ENCODE data around the gene TCN1. TPM values are rescaled to one million over a fixed set of nuclear protein-coding genes. Genes with fewer than 3 reads are reported as not detected.

TCN1 gene, protein sequence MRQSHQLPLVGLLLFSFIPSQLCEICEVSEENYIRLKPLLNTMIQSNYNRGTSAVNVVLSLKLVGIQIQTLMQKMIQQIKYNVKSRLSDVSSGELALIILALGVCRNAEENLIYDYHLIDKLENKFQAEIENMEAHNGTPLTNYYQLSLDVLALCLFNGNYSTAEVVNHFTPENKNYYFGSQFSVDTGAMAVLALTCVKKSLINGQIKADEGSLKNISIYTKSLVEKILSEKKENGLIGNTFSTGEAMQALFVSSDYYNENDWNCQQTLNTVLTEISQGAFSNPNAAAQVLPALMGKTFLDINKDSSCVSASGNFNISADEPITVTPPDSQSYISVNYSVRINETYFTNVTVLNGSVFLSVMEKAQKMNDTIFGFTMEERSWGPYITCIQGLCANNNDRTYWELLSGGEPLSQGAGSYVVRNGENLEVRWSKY
- not detected in 2 replicates for total RNA-seq

DNA sequence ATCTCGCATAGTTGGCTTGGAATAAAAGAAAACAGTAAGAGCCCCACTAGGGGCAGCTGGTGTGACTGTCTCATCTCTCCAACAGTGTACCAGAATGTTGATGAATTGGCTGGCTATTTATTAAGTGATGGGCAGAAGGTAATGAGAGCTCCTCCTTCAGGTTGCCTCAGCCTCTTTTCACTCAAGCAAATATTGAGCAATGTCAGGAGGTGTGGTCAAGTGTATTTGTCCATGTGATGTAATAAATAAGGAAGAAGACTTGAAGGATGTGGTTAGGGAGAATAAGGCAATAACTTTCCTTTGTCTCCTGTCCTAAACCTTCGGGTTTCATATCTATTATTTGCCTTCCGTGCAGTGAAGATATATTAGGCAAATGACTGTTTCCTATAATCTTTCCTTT is at the start of gene TCN1:
Gene TCN1 (minus strand): TSS at position 91 of the 400 bp plus-strand sequence. CDS start 17 bp downstream, at position 74.

DNA sequence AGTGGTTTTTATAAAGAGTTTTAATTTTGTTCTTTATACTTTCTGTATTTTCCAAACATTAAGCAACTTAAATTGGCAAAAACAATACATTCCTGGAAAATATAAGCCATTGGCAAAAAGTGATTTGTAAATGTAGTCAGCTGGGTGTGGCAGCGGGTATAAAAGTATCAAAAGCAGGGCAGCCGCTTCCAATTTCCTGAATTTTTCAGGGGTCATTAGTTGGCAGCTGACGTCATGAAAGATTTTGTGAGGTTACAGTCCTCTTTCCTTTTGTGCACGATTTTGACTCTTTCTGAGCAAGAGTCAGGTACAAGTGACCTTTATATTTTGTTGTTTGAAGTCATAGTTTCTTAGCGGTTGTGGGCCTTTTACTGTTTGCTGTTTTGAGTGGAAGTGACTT is 12.3 kb upstream of the TCN1 start, which contains the start of gene OOSP3:
Gene OOSP3 (plus strand): TSS at position 208 of the 400 bp plus-strand sequence. CDS start 27 bp downstream, at position 235.

GRCh38 chr11:59845399-59845798 is 20.9 kb downstream of the TCN1 start, which contains the start of gene CBLIF:
TSS of gene CBLIF (minus strand) at chr11:59845499. CDS start at chr11:59845453, 46 bp downstream.

DNA sequence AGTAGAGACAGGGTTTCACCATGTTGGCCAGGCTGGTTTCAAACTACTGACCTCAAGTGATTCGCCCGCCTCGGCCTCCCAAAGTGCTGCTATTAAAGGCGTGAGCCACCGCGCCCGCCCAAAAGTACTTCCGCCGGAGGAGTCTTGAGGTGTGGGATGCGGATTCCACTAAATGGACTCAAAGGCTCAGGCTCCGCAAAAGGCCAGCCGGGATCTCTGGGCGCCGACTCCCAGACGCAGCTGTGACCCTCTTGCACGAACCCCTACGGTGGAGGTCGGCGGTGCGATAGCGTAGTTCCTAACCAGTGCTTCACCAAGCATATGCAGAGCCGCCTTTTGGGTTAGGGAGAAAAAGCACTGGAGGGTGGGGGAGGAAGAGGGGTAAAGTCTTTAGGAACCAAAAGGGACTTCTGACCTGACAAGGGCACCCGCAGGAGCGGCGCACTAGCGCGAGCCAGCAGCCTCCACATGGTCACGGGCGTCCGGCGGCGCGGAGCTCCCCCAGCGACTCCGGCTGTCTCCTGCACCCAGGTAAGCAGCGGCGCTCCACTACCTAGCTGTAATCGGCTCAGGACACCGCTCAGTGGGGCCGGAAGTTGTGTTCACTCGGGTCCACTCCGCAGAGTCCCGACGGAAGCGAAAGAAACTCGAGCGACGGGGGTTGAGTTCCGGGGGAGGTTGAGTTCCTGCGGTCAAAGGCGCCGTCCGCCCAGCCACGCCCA is 55.9 kb downstream of the TCN1 start, which contains the start of gene MRPL16:
Gene MRPL16 (minus strand): TSS at position 590 of the 722 bp plus-strand sequence. CDS start 120 bp downstream, at position 470.

Other genes with a start within 250 kb of the TCN1 start
- gene PATL1, start 197.4 kb downstream of the TCN1 start, total RNA-seq = 15.6 and 15.8 TPM in 2 replicates
- not detected in 2 replicates for gene OR10V1, start 152.6 kb downstream of the TCN1 start, total RNA-seq
- gene STX3, start 111.1 kb downstream of the TCN1 start, total RNA-seq = 16.8 and 21.7 TPM in 2 replicates
- gene MRPL16, start 55.7 kb downstream of the TCN1 start, total RNA-seq = 25.9 and 26.1 TPM in 2 replicates
- not detected in 2 replicates for gene CBLIF, start 21.0 kb downstream of the TCN1 start, total RNA-seq
- not detected in 2 replicates for gene OOSP3, start 12.3 kb upstream of the TCN1 start, total RNA-seq
- gene OOSP1, start 71.9 kb upstream of the TCN1 start, total RNA-seq = not detected in 2 replicates
- gene OOSP4A, start 97.5 kb upstream of the TCN1 start, total RNA-seq = not detected in 2 replicates
- not detected in 2 replicates for gene OOSP4B, start 150.7 kb upstream of the TCN1 start, total RNA-seq
- gene OOSP2, start 173.9 kb upstream of the TCN1 start, total RNA-seq = not detected in 2 replicates
- gene MS4A3, start 190.2 kb upstream of the TCN1 start, total RNA-seq = not detected in 2 replicates
- gene MS4A2, start 222.2 kb upstream of the TCN1 start, total RNA-seq = not detected in 2 replicates